HUES6 (cell line): ENCODE measurements around the gene MAP4K2.

ENCODE experiments used
- H3K27ac ChIP-seq: 2 replicates; pipeline ENCODE4 v1.7.0; 2013; ENCODE audit warnings: low read depth, mild to moderate bottlenecking, low read length, inconsistent platforms
- H3K27me3 ChIP-seq: 2 replicates; pipeline ENCODE4 v1.6.1; 2013; ENCODE audit warnings: low read length; ENCODE audit not compliant: control insufficient read depth, insufficient read depth
- H3K36me3 ChIP-seq: 2 replicates; pipeline ENCODE4 v1.6.1; 2013; ENCODE audit warnings: low read length; ENCODE audit not compliant: control insufficient read depth, insufficient read depth
- H3K4me1 ChIP-seq: 2 replicates; pipeline ENCODE4 v1.6.1; 2013; ENCODE audit warnings: low read length; ENCODE audit not compliant: control insufficient read depth, insufficient read depth
- H3K4me3 ChIP-seq: 2 replicates; pipeline ENCODE4 v1.5.1; 2013; ENCODE audit warnings: low read depth, low read length
- H3K9ac ChIP-seq: one replicate; pipeline ENCODE4 v1.6.1; 2013; ENCODE audit warnings: mild to moderate bottlenecking, low read length
- H3K9me3 ChIP-seq: 2 replicates; pipeline ENCODE4 v1.6.1; 2013; ENCODE audit warnings: low read depth, low read length; ENCODE audit not compliant: control insufficient read depth, insufficient read depth

The MAP4K2 gene

GRCh38 chr11:64796047-64796756, 6.8 kb downstream of the MAP4K2 start:
- Histone ChIP-seq H3K9me3 (no peaks in the 10 kb centered on the region), H3K4me3 (no peak overlapping the region), H3K9ac (no peak overlapping the region), H3K36me3 (peaks cover 39% of the 10 kb centered on the region), H3K27me3 (no peaks in the 10 kb centered on the region), H3K4me1 (no peaks in the 10 kb centered on the region), H3K27ac (no peak overlapping the region)

- H3K9me3 ChIP-seq: no peaks in the 10 kb centered on the region
- no peak overlapping the region for H3K9ac ChIP-seq
- H3K4me3 ChIP-seq: no peak overlapping the region
- no peaks in the 10 kb centered on the region for H3K27me3 ChIP-seq
- H3K36me3 ChIP-seq: peaks cover 42% of the 10 kb centered on the region
- no peak overlapping the region for H3K27ac ChIP-seq
- no peaks in the 10 kb centered on the region for H3K4me1 ChIP-seq
These were observed 8.5 kb downstream of the MAP4K2 start for GRCh38 chr11:64794526-64794925.

GRCh38 chr11:64793271-64794160, 9.5 kb downstream of the MAP4K2 start:
- H3K9ac ChIP-seq: no peak overlapping the region
- H3K4me3 ChIP-seq: no peak overlapping the region
- no peaks in the 10 kb centered on the region for H3K4me1 ChIP-seq
- no peak overlapping the region for H3K27ac ChIP-seq
- no peaks in the 10 kb centered on the region for H3K27me3 ChIP-seq
- H3K9me3 ChIP-seq: no peaks in the 10 kb centered on the region
- peaks cover 41% of the 10 kb centered on the region for H3K36me3 ChIP-seq

DNA sequence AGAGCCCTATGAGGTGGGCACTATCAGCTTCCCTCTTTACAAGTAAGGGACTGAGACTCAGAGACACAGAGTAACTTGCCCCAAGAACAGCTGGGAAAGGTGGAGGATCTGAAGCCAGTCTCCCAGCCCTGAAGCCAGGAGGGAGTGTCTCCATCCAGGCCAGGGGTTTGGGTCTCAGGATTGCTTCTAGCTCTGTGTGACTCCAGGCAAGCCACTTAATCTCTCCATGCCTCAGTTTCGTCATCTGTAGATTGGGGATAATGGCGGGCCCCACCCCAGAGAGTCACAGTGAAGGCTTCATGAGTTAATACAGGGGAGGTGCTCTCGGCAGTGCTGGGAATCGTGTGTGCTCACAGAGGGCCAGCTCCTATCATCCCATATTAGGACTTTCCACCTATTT, 10.5 kb downstream of the MAP4K2 start:
- no peaks in the 10 kb centered on the region for H3K27me3 ChIP-seq
- H3K9me3 ChIP-seq: no peaks in the 10 kb centered on the region
- no peak overlapping the region for H3K9ac ChIP-seq
- H3K4me1 ChIP-seq: no peaks in the 10 kb centered on the region
- H3K4me3 ChIP-seq: no peak overlapping the region
- no peak overlapping the region for H3K27ac ChIP-seq
- peaks cover 42% of the 10 kb centered on the region for H3K36me3 ChIP-seq

- H3K4me1 ChIP-seq: no peaks in the 10 kb centered on the region
- H3K4me3 ChIP-seq: no peak overlapping the region
- no peaks in the 10 kb centered on the region for H3K27me3 ChIP-seq
- no peak overlapping the region for H3K9ac ChIP-seq
- peaks cover 37% of the 10 kb centered on the region for H3K36me3 ChIP-seq
- H3K9me3 ChIP-seq: no peaks in the 10 kb centered on the region
- no peak overlapping the region for H3K27ac ChIP-seq
These were observed 11.2 kb downstream of the MAP4K2 start for GRCh38 chr11:64791781-64792291.

DNA sequence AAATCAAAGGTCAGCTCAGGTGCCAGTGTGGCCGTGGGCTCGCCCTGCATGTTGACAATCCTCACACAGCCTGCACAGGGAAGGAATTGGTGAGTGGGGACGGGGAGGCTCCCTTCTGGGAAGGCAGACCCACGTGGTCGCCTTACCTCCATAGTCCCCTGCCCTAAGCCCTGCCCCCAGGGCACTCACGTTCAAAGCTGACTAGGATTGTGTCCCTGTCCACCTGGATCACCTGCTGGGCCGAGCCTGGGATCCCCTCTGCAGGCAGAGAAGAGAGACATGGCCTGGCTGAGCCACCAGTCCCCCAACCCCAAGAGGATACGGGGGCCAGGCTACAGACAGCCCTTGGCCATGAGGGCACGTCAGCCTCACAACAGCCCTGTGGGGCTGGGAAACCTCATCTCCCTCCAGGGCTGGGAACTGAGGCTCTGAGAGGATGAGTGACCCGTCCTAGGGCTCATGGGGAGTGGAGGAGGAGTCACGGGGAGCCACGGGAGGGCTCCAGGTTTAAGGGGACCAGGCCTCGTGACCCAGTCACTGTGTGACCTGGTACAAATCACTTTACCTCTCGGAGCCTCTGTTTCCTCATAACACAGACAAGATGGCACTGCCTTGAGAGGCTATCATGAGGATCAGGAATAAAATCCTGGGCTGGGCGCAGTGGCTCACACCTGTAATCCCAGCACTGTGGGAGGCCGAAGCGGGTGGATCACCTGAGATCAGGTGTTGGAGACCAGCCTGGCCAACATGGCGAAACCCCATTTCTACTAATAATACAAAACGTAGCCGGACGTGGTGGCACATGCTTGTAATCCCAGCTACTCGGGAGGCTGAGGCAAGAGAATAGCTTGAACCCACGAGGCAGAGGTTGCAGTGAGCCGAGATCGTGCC, 12.6 kb downstream of the MAP4K2 start:
- Histone ChIP-seq H3K4me3 (no peak overlapping the region), H3K27me3 (no peaks in the 10 kb centered on the region), H3K27ac (no peak overlapping the region), H3K36me3 (peaks cover 24% of the 10 kb centered on the region), H3K4me1 (no peaks in the 10 kb centered on the region), H3K9ac (no peak overlapping the region), H3K9me3 (no peaks in the 10 kb centered on the region)

- H3K4me3 ChIP-seq: no peak overlapping the region
- H3K9me3 ChIP-seq: no peaks in the 10 kb centered on the region
- no peak overlapping the region for H3K27ac ChIP-seq
- H3K27me3 ChIP-seq: no peaks in the 10 kb centered on the region
- H3K9ac ChIP-seq: no peak overlapping the region
- H3K4me1 ChIP-seq: no peaks in the 10 kb centered on the region
- peaks cover 24% of the 10 kb centered on the region for H3K36me3 ChIP-seq
These were observed 13.4 kb downstream of the MAP4K2 start for GRCh38 chr11:64789331-64790204.

DNA sequence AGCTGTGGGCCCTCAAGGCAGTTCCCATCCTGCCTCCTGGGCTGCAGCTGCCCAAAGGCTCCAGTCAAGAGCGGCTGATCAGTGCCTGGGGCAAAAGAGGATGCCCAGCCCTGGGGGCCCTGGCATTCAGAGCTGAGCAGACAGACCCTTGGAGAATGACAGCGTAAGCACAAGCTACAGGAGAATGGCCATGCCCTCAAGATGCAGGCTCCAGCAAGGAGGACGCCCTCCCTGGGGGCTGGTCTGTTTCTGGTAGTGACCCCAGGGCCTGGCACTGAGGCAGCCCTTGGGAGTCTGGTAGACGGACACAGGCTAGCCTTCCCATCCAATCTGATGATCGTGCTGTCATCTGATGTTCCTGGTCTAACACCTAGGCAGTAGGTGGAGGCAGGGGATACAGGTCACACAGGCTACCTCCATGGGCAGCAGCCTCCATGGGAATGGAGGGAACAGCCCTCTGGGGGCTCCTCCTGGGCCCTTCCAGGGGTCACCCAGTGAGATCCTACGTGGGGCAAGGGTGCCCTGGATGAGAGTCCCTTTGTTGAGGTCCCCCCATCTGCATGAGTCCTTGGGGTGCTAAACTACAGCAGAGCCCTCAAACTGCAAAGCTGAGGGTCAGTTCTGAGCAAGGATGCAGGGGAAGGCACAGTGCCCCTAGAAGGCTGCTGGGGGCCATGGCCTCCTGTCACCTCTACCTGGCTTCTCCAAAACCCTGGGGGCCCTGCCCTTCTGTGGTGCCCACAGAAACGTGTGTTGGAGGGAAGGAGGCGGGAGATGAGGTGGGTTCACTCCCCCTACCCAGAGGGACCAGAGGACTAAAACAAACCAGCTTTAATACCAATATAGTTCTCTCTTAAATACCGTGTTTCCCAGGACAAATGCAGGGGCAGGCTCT, 14.4 kb downstream of the MAP4K2 start:
- Histone ChIP-seq H3K36me3 (peaks cover 24% of the 10 kb centered on the region), H3K9me3 (no peaks in the 10 kb centered on the region), H3K4me1 (no peaks in the 10 kb centered on the region), H3K4me3 (no peak overlapping the region), H3K27ac (no peak overlapping the region), H3K9ac (no peak overlapping the region), H3K27me3 (no peaks in the 10 kb centered on the region)

DNA sequence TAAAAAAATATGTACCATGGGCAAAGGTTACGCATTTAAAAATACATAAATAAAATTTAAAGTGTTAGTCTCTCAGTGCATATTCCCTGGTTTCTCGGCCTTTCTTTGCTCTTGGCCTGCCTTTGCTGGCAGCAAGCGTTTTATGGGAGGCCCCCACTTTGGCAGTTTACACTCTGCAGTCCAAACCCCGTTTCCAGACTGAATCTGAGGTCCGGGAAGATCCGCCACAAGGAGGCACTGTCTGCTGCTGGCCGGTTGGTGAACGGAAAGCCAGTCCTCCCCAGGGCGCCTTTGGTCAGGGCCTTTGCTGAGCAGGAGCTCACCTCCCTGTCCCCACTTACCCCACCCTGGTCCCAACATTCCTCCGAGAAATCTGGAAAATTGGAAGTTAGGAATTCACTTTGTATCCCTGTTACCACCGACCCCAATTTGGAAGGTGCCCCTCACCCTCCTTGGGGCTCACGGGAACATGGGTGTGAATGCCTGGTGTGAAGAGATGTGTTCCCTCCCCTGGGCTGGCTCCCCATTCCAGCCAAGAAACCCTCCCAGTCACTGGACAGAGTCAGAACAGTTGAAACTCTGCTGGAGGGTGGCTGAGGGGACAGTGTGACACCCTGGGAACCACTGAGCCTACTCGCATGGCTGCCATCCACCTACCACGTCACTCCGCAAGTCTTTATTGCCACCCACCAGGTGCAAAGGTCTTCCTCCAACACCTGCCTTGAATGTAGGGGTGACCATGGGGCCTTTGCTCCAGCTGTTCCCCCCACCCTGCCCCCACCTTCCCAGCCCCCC, 15.3 kb downstream of the MAP4K2 start:
- Histone ChIP-seq H3K4me1 (no peaks in the 10 kb centered on the region), H3K9ac (no peak overlapping the region), H3K27ac (no peak overlapping the region), H3K4me3 (no peak overlapping the region), H3K27me3 (no peaks in the 10 kb centered on the region), H3K9me3 (no peaks in the 10 kb centered on the region), H3K36me3 (peaks cover 24% of the 10 kb centered on the region)
